ENCODE measurements around the gene LGALS7B.

DNA sequence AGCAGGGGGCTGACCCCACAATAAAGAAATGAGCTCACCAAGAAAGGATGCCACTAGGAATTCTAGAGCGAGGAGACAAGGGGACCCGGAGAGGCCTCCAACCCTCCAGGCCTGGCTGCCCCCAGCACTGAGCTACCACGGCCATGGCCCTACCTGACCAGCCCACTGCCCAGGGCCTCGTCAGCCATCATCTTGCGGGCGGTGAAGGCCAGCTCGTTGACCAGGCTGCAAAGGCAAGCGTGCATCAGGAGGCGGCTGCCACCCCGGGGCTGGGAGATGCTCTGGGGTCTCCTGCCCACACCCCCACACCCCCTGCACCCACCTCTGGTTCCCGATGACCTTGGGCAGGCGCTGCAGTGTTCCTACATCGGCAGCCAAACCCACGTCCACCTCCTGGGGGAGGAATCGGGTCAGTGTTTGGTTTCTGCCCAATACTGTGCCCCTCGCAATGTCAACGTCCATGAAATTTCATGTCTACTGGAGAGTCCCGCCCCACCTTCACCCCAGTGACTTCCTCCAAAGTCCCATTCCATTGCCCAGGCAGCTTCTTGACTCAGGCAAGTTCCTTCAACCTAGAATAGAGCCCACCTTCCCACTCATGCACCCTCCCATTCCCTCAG is 27.2 kb downstream of the LGALS7B start:
- TF ChIP-seq CTCF (IDR thresholded peaks at IDR 0.05; ENCODE audit: poor library complexity, severe bottlenecking) = no peak
- no peak for TF ChIP-seq POLR2AphosphoS5 (IDR thresholded peaks at IDR 0.05)
- TF ChIP-seq SMC3 (conservative IDR thresholded peaks at IDR 0.05; ENCODE audit: poor library complexity) = no peak
